Measurements from ENCODE around the gene CADPS2.

The CADPS2 gene

DNA sequence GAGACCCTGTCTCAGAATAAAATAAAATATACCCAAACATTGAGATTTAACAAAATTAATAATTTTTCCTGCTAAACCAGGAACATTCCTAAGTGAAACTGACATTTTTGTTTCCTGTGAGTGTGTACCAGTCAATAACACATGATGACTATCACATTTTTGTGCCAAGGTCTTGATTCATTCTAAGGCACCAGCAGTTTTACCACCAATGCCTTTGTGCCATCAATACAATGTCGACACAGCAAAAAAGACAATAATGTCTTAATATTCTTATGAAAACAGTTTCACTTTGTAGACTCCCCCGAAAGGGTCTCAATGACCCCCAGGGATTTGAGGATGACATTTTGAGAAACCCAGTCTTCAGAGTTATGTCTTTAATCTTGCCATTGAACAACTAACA lies 7.2 kb upstream of the CADPS2 start:
- H4K8ac ChIP-seq (ENCODE audit: low read depth, low read length), result no peak overlapping the region
- WGBS, 2 donors (ENCODE audit: extremely low coverage in 2 of 2, insufficient read length in 2 of 2, insufficient replicate concordance in 1 of 2), result no CpG with 5 or more reads among the region's 2 CpGs

DNA sequence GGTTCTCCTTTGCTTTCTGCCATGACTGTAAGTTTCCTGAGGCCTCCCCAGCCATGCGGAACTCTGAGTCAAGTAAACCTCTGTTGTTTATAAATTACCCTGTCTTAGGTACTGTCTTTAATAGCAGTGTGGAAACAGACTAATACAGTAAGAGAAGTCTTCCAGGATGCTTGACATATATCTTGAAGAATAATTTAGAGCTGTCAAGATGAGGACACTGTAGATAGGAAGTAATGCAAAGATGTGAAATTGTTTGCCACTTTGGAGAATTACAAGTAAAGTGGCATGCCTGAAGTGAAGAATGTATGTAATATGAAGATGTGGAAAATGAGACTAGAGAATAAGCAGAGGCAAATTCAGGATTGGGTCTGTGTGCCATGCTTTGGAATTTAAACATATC lies 2.9 kb upstream of the CADPS2 start:
- Histone ChIP-seq H3K36me3 (replicated peaks in 1 of 2; ENCODE audit: control insufficient read depth in 2 of 2, insufficient read depth in 2 of 2, low read length in 2 of 2) (no peaks in the 10 kb centered on the region), H2BK12ac (ENCODE audit: low read length) (no peak overlapping the region), H3K18ac (ENCODE audit: low read length) (no peak overlapping the region), H3K9me3 (replicated peaks in 1 of 2; ENCODE audit: control insufficient read depth in 2 of 2, insufficient read depth in 1 of 2, low read depth in 1 of 2, low read length in 2 of 2) (no peaks in the 10 kb centered on the region), H2BK120ac (ENCODE audit: low read depth, low read length) (no peak overlapping the region), H3K27ac (replicated peaks; ENCODE audit: low read length) (no peak overlapping the region), H3K14ac (ENCODE audit: low read length) (no peak overlapping the region), H3K27me3 (ENCODE audit: control insufficient read depth in 3 of 3, insufficient read depth in 3 of 3, low read depth in 1 of 3, low read length in 3 of 3) (peaks cover 0 to 3% (median 0%) of the 10 kb centered on the region in 3 experiments), H2AFZ (ENCODE audit: low read length) (no peak overlapping the region), H3K23ac (ENCODE audit: low read depth, low read length, poor library complexity) (no peak overlapping the region), H3K4ac (ENCODE audit: low read length) (no peak overlapping the region), H4K8ac (ENCODE audit: low read depth, low read length) (no peak overlapping the region), H2BK5ac (ENCODE audit: low read length) (no peak overlapping the region), H3K4me1 (ENCODE audit: control insufficient read depth in 2 of 2, insufficient read depth in 1 of 2, low read depth in 1 of 2, low read length in 2 of 2) (peaks cover 3 to 7% of the 10 kb centered on the region in 2 donors), H3K4me2 (ENCODE audit: insufficient read depth, low read length, poor library complexity, severe bottlenecking) (no peak overlapping the region), H3K79me1 (ENCODE audit: low read depth, low read length) (no peaks in the 10 kb centered on the region), H2AK5ac (ENCODE audit: low read depth, low read length) (no peak overlapping the region), H3K9ac (ENCODE audit: low read depth, low read length, poor library complexity) (no peak overlapping the region), H4K91ac (ENCODE audit: low read depth, low read length, poor library complexity) (no peak overlapping the region), H2BK15ac (ENCODE audit: low read length) (no peak overlapping the region), H3K4me3 (ENCODE audit: low read length in 2 of 2) (no peak overlapping the region)
- no CpG with 5 or more reads among the region's 1 CpG for WGBS, 2 donors (ENCODE audit: extremely low coverage in 2 of 2, insufficient read length in 2 of 2, insufficient replicate concordance in 1 of 2)
- DNase-seq (ENCODE audit: low spot score), result no peak

More for the DNA sequence above, 7.2 kb upstream of the CADPS2 start:
- Histone ChIP-seq H3K18ac (ENCODE audit: low read length) (no peak overlapping the region), H2BK15ac (ENCODE audit: low read length) (no peak overlapping the region), H3K9ac (ENCODE audit: low read depth, low read length, poor library complexity) (no peak overlapping the region), H3K4me3 (ENCODE audit: low read length in 2 of 2) (no peak overlapping the region), H2AK5ac (ENCODE audit: low read depth, low read length) (no peak overlapping the region), H3K27me3 (ENCODE audit: control insufficient read depth in 3 of 3, insufficient read depth in 3 of 3, low read depth in 1 of 3, low read length in 3 of 3) (no peaks in the 10 kb centered on the region), H3K23ac (ENCODE audit: low read depth, low read length, poor library complexity) (no peak overlapping the region), H2BK120ac (ENCODE audit: low read depth, low read length) (no peak overlapping the region), H3K27ac (replicated peaks; ENCODE audit: low read length) (no peak overlapping the region), H3K79me1 (ENCODE audit: low read depth, low read length) (no peaks in the 10 kb centered on the region), H3K4ac (ENCODE audit: low read length) (no peak overlapping the region), H3K9me3 (replicated peaks in 1 of 2; ENCODE audit: control insufficient read depth in 2 of 2, insufficient read depth in 1 of 2, low read depth in 1 of 2, low read length in 2 of 2) (peaks cover 0 to 2% of the 10 kb centered on the region in 2 donors), H3K14ac (ENCODE audit: low read length) (no peak overlapping the region), H3K36me3 (replicated peaks in 1 of 2; ENCODE audit: control insufficient read depth in 2 of 2, insufficient read depth in 2 of 2, low read length in 2 of 2) (no peaks in the 10 kb centered on the region), H3K4me1 (ENCODE audit: control insufficient read depth in 2 of 2, insufficient read depth in 1 of 2, low read depth in 1 of 2, low read length in 2 of 2) (no peaks in the 10 kb centered on the region), H2BK12ac (ENCODE audit: low read length) (no peak overlapping the region), H3K4me2 (ENCODE audit: insufficient read depth, low read length, poor library complexity, severe bottlenecking) (no peak overlapping the region), H4K91ac (ENCODE audit: low read depth, low read length, poor library complexity) (no peak overlapping the region), H2BK5ac (ENCODE audit: low read length) (no peak overlapping the region), H2AFZ (ENCODE audit: low read length) (no peak overlapping the region)
- DNase-seq (ENCODE audit: low spot score), result no peak

DNA sequence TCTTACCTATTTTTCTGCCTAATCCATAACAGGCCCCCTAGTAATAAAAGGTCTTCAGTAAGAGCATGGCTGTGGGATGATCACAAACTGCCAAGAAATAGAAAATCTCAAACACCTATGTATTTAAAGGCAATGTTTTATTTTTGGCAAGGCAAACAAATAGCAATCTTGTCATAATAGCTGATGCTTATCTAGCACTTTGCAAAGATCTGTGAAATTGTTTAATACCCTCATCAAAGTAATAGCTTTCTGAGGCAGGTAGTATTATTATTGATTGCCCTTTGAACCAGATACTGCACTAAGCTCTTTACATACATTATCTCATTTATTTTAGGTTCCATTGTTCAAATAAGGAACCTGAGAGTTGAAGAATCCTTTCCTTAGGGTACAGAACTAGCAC lies 1.6 kb upstream of the CADPS2 start:
- Histone ChIP-seq H3K79me1 (ENCODE audit: low read depth, low read length) (no peaks in the 10 kb centered on the region), H3K23ac (ENCODE audit: low read depth, low read length, poor library complexity) (no peak overlapping the region), H2AK5ac (ENCODE audit: low read depth, low read length) (no peak overlapping the region), H3K27me3 (ENCODE audit: control insufficient read depth in 3 of 3, insufficient read depth in 3 of 3, low read depth in 1 of 3, low read length in 3 of 3) (peaks cover 0 to 3% (median 0%) of the 10 kb centered on the region in 3 experiments), H3K36me3 (replicated peaks in 1 of 2; ENCODE audit: control insufficient read depth in 2 of 2, insufficient read depth in 2 of 2, low read length in 2 of 2) (no peaks in the 10 kb centered on the region), H4K91ac (ENCODE audit: low read depth, low read length, poor library complexity) (no peak overlapping the region), H3K9ac (ENCODE audit: low read depth, low read length, poor library complexity) (no peak overlapping the region), H2BK12ac (ENCODE audit: low read length) (no peak overlapping the region), H3K4me3 (ENCODE audit: low read length in 2 of 2) (no peak overlapping the region), H2AFZ (ENCODE audit: low read length) (no peak overlapping the region), H2BK5ac (ENCODE audit: low read length) (no peak overlapping the region), H3K4me2 (ENCODE audit: insufficient read depth, low read length, poor library complexity, severe bottlenecking) (no peak overlapping the region), H3K27ac (replicated peaks; ENCODE audit: low read length) (no peak overlapping the region), H3K18ac (ENCODE audit: low read length) (no peak overlapping the region), H3K4me1 (ENCODE audit: control insufficient read depth in 2 of 2, insufficient read depth in 1 of 2, low read depth in 1 of 2, low read length in 2 of 2) (peaks cover 3 to 10% of the 10 kb centered on the region in 2 donors), H4K8ac (ENCODE audit: low read depth, low read length) (no peak overlapping the region), H2BK120ac (ENCODE audit: low read depth, low read length) (no peak overlapping the region), H3K4ac (ENCODE audit: low read length) (no peak overlapping the region), H2BK15ac (ENCODE audit: low read length) (no peak overlapping the region), H3K9me3 (replicated peaks in 1 of 2; ENCODE audit: control insufficient read depth in 2 of 2, insufficient read depth in 1 of 2, low read depth in 1 of 2, low read length in 2 of 2) (no peaks in the 10 kb centered on the region), H3K14ac (ENCODE audit: low read length) (no peak overlapping the region)
- no peak for DNase-seq (ENCODE audit: low spot score)

DNA sequence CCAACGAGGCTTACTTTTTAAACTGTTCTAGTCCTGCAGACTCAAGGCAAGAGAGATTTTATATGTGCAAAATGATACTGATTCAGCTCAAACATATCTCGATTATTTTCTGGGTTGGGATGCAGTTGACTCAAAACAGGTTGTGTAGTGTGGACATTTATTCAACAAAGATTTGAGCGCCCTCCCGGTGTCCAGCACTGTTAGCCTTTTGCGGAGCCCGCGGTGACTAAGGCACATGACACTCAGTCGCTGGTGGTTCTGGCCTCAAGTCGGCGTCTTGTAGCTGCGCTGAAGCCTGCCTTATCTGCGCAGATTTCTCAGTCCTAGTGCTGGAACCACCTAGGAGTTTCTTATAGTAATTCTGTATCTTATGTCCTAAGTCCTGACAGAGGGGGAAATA lies 938 bp upstream of the CADPS2 start:
- no peak overlapping the region for H2AK5ac ChIP-seq (ENCODE audit: low read depth, low read length)

More for the DNA sequence above, 938 bp upstream of the CADPS2 start:
- no peak overlapping the region for H2BK15ac ChIP-seq (ENCODE audit: low read length)
- H3K9ac ChIP-seq (ENCODE audit: low read depth, low read length, poor library complexity), result no peak overlapping the region
- H3K18ac ChIP-seq (ENCODE audit: low read length), result no peak overlapping the region
- peaks cover 5 to 10% of the 10 kb centered on the region in 2 donors for H3K4me1 ChIP-seq (ENCODE audit: control insufficient read depth in 2 of 2, insufficient read depth in 1 of 2, low read depth in 1 of 2, low read length in 2 of 2)
- H3K14ac ChIP-seq (ENCODE audit: low read length), result no peak overlapping the region
- no peak overlapping the region for H2BK5ac ChIP-seq (ENCODE audit: low read length)
- H3K4me3 ChIP-seq (ENCODE audit: low read length in 2 of 2), result peak overlapping the region in 1 of 2 donors; percentile 91
- H3K9me3 ChIP-seq (replicated peaks in 1 of 2; ENCODE audit: control insufficient read depth in 2 of 2, insufficient read depth in 1 of 2, low read depth in 1 of 2, low read length in 2 of 2), result no peaks in the 10 kb centered on the region
- peaks cover 0 to 3% (median 0%) of the 10 kb centered on the region in 3 experiments for H3K27me3 ChIP-seq (ENCODE audit: control insufficient read depth in 3 of 3, insufficient read depth in 3 of 3, low read depth in 1 of 3, low read length in 3 of 3)
- no peak overlapping the region for H4K91ac ChIP-seq (ENCODE audit: low read depth, low read length, poor library complexity)
- H4K8ac ChIP-seq (ENCODE audit: low read depth, low read length), result no peak overlapping the region
- H3K27ac ChIP-seq (replicated peaks; ENCODE audit: low read length), result no peak overlapping the region
- no peak overlapping the region for H3K23ac ChIP-seq (ENCODE audit: low read depth, low read length, poor library complexity)
- H3K4ac ChIP-seq (ENCODE audit: low read length), result no peak overlapping the region
- WGBS, 2 donors (ENCODE audit: extremely low coverage in 2 of 2, insufficient read length in 2 of 2, insufficient replicate concordance in 1 of 2), result no CpG with 5 or more reads among the region's 12 CpGs
- peak overlapping the region; percentile 100 for H3K4me2 ChIP-seq (ENCODE audit: insufficient read depth, low read length, poor library complexity, severe bottlenecking)
- no peaks in the 10 kb centered on the region for H3K36me3 ChIP-seq (replicated peaks in 1 of 2; ENCODE audit: control insufficient read depth in 2 of 2, insufficient read depth in 2 of 2, low read length in 2 of 2)
- H2BK120ac ChIP-seq (ENCODE audit: low read depth, low read length), result no peak overlapping the region
- peak overlapping the region; percentile 99 for H2AFZ ChIP-seq (ENCODE audit: low read length)
- peak; percentile 41 for DNase-seq (ENCODE audit: low spot score)
- H2BK12ac ChIP-seq (ENCODE audit: low read length), result no peak overlapping the region
- H3K79me1 ChIP-seq (ENCODE audit: low read depth, low read length), result no peaks in the 10 kb centered on the region
